ENCODE measurements around the gene FN1. TPM values are rescaled to one million over a fixed set of nuclear protein-coding genes. Genes with fewer than 3 reads are reported as not detected.

Gene FN1
- total RNA-seq, 1 donor from 2014 or later, result 83.2 TPM

DNA sequence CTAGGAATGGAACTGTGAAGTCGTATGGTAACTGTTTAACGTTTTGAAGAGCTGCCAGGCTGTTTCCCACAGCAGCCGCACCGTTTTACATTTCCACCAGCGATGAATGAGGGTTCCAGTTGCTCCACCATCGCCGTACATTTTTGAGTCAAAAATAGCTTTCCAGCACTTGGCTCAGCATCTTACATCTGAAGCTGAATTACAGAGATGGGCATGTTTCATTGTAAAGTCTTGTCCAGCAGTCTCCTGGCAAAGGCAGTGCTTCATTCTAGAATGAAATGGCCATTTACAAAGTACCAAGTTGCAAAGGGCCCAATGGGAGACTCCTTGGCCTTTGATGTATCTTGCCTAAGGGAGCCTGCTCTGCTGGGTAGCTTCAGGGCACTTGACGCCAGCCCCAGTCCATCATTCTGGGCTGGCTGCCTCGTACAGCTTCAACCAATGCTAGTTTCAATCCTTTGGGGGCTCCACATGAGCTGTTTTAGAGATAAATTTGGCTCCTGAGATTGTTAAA lies 78.9 kb downstream of the FN1 start:
- no peaks in the 10 kb centered on the region for H3K27me3 ChIP-seq (ENCODE audit: control insufficient read depth, insufficient read depth, low read length)
- H3K4me3 ChIP-seq (ENCODE audit: low read depth, low read length), result no peak overlapping the region
- TF ChIP-seq, protein P1, sequence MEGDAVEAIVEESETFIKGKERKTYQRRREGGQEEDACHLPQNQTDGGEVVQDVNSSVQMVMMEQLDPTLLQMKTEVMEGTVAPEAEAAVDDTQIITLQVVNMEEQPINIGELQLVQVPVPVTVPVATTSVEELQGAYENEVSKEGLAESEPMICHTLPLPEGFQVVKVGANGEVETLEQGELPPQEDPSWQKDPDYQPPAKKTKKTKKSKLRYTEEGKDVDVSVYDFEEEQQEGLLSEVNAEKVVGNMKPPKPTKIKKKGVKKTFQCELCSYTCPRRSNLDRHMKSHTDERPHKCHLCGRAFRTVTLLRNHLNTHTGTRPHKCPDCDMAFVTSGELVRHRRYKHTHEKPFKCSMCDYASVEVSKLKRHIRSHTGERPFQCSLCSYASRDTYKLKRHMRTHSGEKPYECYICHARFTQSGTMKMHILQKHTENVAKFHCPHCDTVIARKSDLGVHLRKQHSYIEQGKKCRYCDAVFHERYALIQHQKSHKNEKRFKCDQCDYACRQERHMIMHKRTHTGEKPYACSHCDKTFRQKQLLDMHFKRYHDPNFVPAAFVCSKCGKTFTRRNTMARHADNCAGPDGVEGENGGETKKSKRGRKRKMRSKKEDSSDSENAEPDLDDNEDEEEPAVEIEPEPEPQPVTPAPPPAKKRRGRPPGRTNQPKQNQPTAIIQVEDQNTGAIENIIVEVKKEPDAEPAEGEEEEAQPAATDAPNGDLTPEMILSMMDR (IDR thresholded peaks at IDR 0.05; ENCODE audit: insufficient read depth, low read length, severe bottlenecking), result no peak
- no peak for DNase-seq (ENCODE audit: low read depth)
- H3K36me3 ChIP-seq (ENCODE audit: control insufficient read depth, insufficient read depth, low read length), result peaks cover 2% of the 10 kb centered on the region
- no peak for FAIRE-seq

DNA sequence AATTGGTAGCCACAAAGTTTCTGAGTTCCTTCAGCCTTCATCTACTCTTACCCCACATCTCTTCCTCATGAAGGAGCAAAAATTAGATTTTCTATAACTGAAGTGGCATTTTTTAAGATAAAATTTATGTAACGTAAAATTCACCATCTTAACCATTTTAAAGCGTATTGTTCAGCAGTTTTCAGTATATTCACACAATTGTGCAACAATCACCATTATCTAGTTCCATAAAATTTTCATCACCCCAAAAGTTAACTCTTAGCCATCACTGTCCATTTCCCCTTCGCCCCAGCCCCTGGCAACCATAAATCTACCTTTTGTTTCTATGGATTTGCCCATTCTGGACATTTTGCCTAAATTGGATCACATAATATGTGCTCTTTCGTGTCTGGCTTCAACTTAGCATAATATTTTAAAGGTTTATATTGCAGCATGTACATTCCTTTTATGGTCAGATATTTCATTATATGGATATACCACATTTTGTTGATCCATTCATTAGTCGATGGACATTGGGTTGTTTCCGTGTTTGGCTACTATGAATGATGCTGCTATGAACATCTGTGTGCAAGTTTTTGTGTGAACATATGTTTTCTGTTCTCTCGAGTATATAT lies 79.4 kb downstream of the FN1 start:
- TF ChIP-seq, protein P1 (IDR thresholded peaks at IDR 0.05; ENCODE audit: insufficient read depth, low read length, severe bottlenecking), result no peak
- no peak overlapping the region for H3K4me3 ChIP-seq (ENCODE audit: low read depth, low read length)
- no peaks in the 10 kb centered on the region for H3K27me3 ChIP-seq (ENCODE audit: control insufficient read depth, insufficient read depth, low read length)
- H3K36me3 ChIP-seq (ENCODE audit: control insufficient read depth, insufficient read depth, low read length), result peaks cover 2% of the 10 kb centered on the region
- DNase-seq (ENCODE audit: low read depth) (peak; percentile 13), FAIRE-seq (no peak)

DNA sequence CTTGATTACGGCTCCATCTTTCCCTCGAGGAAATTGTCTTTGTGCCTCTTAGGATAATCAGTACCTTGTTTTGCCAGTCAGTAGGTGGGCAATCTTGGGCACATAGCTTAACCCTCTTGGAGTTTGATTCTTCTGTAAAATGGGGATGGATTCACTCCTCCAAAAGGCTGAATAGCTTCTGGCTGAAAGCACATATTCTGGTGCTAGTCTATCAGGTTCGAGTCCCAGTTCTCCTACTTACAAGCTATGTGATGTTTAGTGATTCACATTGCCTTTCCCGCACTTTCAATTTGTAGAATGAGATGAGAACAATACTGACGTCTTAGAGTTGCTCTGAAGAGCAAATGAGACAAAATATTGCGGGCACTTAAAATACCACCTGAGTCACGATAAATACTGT lies 80.1 kb downstream of the FN1 start:
- TF ChIP-seq, protein P1 (IDR thresholded peaks at IDR 0.05; ENCODE audit: insufficient read depth, low read length, severe bottlenecking), result no peak
- no peak for FAIRE-seq

DNA sequence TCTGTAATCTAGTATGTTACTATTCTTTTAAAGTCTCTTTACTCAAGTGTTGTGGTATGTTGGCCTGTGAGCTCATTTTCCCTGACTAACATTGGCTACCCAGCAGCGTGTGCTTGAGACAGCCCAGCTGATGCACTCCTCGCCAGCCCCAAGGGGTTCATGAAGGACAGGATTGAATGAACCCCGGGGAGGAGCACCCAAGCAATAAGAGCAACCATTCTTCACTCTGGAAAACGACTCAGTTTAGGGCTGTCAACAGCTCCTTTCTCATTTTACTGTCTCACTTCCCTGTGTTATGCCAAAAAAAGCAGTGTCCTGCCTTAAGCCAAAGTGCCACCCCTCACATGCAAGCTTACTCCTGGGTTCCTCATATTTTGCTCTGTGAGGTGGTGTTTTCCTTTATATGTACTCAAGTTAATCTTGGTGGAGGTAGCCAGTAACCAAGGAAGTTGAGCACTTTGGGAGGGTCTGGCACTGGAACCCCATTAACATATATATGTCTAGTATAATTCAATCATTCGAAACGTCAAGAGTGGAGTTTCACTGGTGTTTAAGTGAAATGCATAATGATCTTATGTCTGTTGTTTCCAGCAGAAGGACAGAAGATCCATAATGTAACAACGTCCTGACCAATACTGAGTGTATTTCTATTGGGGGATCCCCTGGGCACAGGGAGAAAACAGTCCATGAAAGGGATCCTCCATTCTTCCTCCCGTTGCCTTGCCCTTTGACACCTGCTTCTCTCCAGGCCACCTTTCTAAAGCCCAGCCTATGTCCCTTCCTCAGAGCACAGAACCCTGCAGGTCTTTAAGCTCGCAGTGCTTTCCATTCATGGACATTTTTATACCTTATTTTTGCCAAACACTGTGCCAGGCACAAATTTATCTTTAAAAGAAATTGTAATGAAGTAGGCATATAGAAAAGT lies 80.8 kb downstream of the FN1 start:
- no peaks in the 10 kb centered on the region for H3K36me3 ChIP-seq (ENCODE audit: control insufficient read depth, insufficient read depth, low read length)
- no peak overlapping the region for H3K4me3 ChIP-seq (ENCODE audit: low read depth, low read length)
- DNase-seq (ENCODE audit: low read depth), result no peak
- TF ChIP-seq, protein P1 (IDR thresholded peaks at IDR 0.05; ENCODE audit: insufficient read depth, low read length, severe bottlenecking), result no peak
- no peak for FAIRE-seq
- no peaks in the 10 kb centered on the region for H3K27me3 ChIP-seq (ENCODE audit: control insufficient read depth, insufficient read depth, low read length)

More for the DNA sequence above, 80.1 kb downstream of the FN1 start:
- Histone ChIP-seq H3K27me3 (ENCODE audit: control insufficient read depth, insufficient read depth, low read length) (no peaks in the 10 kb centered on the region), H3K4me3 (ENCODE audit: low read depth, low read length) (no peak overlapping the region), H3K36me3 (ENCODE audit: control insufficient read depth, insufficient read depth, low read length) (peaks cover 2% of the 10 kb centered on the region)
- peak; percentile 22 for DNase-seq (ENCODE audit: low read depth)

DNA sequence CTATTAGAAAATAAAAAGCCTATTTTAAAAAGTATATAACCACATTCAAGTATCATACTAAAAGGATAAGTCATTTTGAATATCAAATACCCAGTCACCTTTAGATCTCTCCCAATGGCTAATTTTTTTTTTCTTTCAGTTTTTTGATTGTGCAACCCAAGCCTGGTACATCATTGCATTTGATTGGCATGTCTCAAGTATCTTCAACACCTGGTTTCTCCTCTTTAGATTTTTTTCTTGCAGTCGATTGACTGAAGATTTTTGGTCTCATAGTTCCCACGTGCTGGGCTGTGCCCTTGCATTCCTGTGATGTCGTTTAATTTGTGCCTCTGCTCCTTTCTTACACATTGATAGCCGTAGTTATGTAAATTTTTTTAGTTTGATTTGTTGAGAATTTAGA lies 83.3 kb downstream of the FN1 start:
- H3K4me3 ChIP-seq (ENCODE audit: low read depth, low read length), result no peak overlapping the region
- H3K36me3 ChIP-seq (ENCODE audit: control insufficient read depth, insufficient read depth, low read length), result no peaks in the 10 kb centered on the region
- TF ChIP-seq, protein P1 (IDR thresholded peaks at IDR 0.05; ENCODE audit: insufficient read depth, low read length, severe bottlenecking), result no peak
- FAIRE-seq (no peak), DNase-seq (ENCODE audit: low read depth) (no peak)
- H3K27me3 ChIP-seq (ENCODE audit: control insufficient read depth, insufficient read depth, low read length), result no peaks in the 10 kb centered on the region
